OCI-LY7 (cell line): ENCODE measurements around the gene FAM227B. TPM values are rescaled to one million over a fixed set of nuclear protein-coding genes. Genes with fewer than 3 reads are reported as not detected.

Source experiments
- BruUV-seq: library from RNA; stranded (reverse); fragments of 400-500 nt; replicated peaks from 2 replicates; lab custom pipeline; 2021; lab: Mats Ljungman, UMichigan
- CTCF ChIA-PET: fragments of 300-600 bp; sonication (Branson Sonifier 250); formaldehyde crosslinking; loops from one replicate; lab custom pipeline; 2022; ENCODE audit warnings: antibody characterized with exemption; ENCODE audit not compliant: unreplicated experiment; lab: Charles Lee
- POLR2A ChIA-PET: fragments of 300-600 bp; sonication (Branson Sonifier 250); formaldehyde crosslinking; loops from one replicate; lab custom pipeline; 2022; ENCODE audit warnings: antibody characterized with exemption; lab: Charles Lee
- DNase-seq: peaks from one replicate; pipeline ENCODE4 v3.0.0-alpha.2; 2015; ENCODE audit warnings: low spot score
- H2AFZ ChIP-seq: fragments of 200-600 bp; sonication (generic), shearing (Covaris generic); 2 replicates; pipeline ENCODE4 v1.6.1; 2014; ENCODE audit warnings: mild to moderate bottlenecking, antibody characterized with exemption, low read length, moderate library complexity
- H3K27ac ChIP-seq: fragments of 200-600 bp; sonication (generic); 2 replicates; pipeline ENCODE4 v1.5.1; 2014; ENCODE audit warnings: mixed run types, low read depth, mild to moderate bottlenecking, moderate library complexity, low read length, inconsistent platforms; ENCODE audit not compliant: poor library complexity, severe bottlenecking
- H3K36me3 ChIP-seq: fragments of 200-600 bp; sonication (generic); 2 replicates; pipeline ENCODE4 v1.6.1; 2014; ENCODE audit warnings: mild to moderate bottlenecking, antibody characterized with exemption, low read length, moderate library complexity, mixed read lengths; ENCODE audit not compliant: insufficient read depth
- H3K4me1 ChIP-seq: fragments of 200-600 bp; sonication (generic); 2 replicates; pipeline ENCODE4 v1.5.1; 2014; ENCODE audit warnings: mild to moderate bottlenecking, low read length; ENCODE audit not compliant: insufficient read depth, poor library complexity, severe bottlenecking
- H3K4me2 ChIP-seq: fragments of 200-600 bp; sonication (generic); 2 replicates; pipeline ENCODE4 v1.6.1; 2014; ENCODE audit warnings: mild to moderate bottlenecking, low read length
- H3K4me3 ChIP-seq: fragments of 200-600 bp; sonication (generic); 2 replicates; pipeline ENCODE4 v1.5.1; 2014; ENCODE audit warnings: mild to moderate bottlenecking, low read depth, low read length; ENCODE audit not compliant: poor library complexity, severe bottlenecking
- H3K79me2 ChIP-seq: fragments of 200-600 bp; sonication (generic); 2 replicates; pipeline ENCODE4 v1.6.1; 2016; ENCODE audit warnings: low read depth, mild to moderate bottlenecking, low read length, moderate library complexity, mixed read lengths; ENCODE audit not compliant: insufficient read depth
- H3K9me2 ChIP-seq: fragments of 200-600 bp; sonication (generic); 2 replicates; pipeline ENCODE4 v1.6.1; 2016; ENCODE audit warnings: mild to moderate bottlenecking, low read length, mixed read lengths; ENCODE audit not compliant: insufficient read depth
- H3K9me3 ChIP-seq: fragments of 200-600 bp; sonication (generic); 2 replicates; pipeline ENCODE4 v1.6.1; 2014; ENCODE audit warnings: mild to moderate bottlenecking, mixed run types, low read length, mixed read lengths
- H4K20me1 ChIP-seq: fragments of 200-600 bp; sonication (generic); 2 replicates; pipeline ENCODE4 v1.6.1; 2014; ENCODE audit warnings: mild to moderate bottlenecking, antibody characterized with exemption, low read length, moderate library complexity, mixed read lengths; ENCODE audit not compliant: insufficient read depth
- EZH2phosphoT487 ChIP-seq: fragments of 200-600 bp; sonication (generic); IDR thresholded peaks from 2 replicates; pipeline ENCODE4 v1.6.1; 2018; ENCODE audit warnings: low read depth, borderline replicate concordance, mild to moderate bottlenecking, mixed run types, antibody characterized with exemption, low read length, moderate library complexity, mixed read lengths
- intact Hi-C: fragments of 100-400 bp; cut with micrococcal nuclease; formaldehyde crosslinking; loops from one replicate; pipeline ENCODE4 v1.10.0; 2022; ENCODE audit not compliant: unreplicated experiment
- total RNA-seq, 2 experiments: library from RNA; depleted of rRNA in 1 of 2; stranded (reverse); fragments of >200 nt in 1 of 2; shearing (Covaris generic) in 1 of 2; gene quantifications; 2 replicates each; pipeline ENCODE4 v1.2.3, GENCODE V29; 2014 to 2022
- TF ChIP-seq, protein P1 (sequence below): fragments of 200-600 bp; sonication (generic); conservative IDR thresholded peaks from 2 replicates; pipeline ENCODE4 v1.5.1; 2014; ENCODE audit warnings: mild to moderate bottlenecking, antibody characterized with exemption, low read length, moderate library complexity, mixed read lengths

FAM227B gene
- total RNA-seq, 2 experiments from 2014 or later = 2.9 to 6.2 TPM

DNA sequence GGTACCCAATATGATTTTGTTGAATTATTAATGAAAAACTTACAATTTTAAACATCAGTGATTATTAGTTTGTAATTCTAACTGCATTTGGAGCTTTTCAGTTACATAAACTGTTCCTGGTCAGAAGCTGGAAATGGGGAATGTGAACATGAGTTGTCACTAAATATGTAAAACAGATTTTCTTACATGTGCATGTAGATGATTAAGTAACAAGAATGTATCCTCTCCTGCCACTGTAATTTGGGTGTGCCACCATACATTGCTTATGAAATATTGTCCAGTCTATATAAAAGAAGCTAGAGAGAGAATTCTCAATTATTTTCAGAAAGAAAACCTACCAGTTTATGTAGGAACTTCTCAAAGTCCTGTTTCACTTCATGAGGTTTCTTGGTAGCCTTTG lies 289.2 kb downstream of the FAM227B start:
- CTCF ChIA-PET = no interaction called here
- no peaks in the 10 kb centered on the region for H3K36me3 ChIP-seq

DNA sequence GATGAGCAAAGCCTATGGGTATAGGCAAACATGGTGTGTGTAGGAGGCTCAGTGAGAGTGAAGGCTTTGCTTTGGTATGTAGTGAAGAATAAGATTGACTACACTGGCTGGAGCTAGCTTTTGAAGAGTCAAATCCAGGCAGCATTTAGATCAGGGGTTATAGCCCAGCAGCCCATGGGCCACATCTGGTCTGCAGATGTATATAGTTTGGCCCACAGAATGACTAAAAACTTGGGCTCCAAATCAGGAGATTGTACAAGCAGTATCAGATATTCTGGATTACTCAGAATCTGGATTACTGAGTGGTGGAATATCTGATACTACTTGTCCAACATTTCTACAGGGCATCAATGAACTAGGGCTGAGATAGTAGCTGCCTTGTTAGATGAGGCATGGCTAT lies 290.5 kb downstream of the FAM227B start:
- H3K79me2 ChIP-seq = no peaks in the 10 kb centered on the region
- H2AFZ ChIP-seq = no peak overlapping the region
- no peak for DNase-seq
- CTCF ChIA-PET = no interaction called here
- intact Hi-C loops = no loop called here
- BruUV-seq = no TSS peak
- no peak overlapping the region for H3K27ac ChIP-seq
- no peak overlapping the region for H3K4me2 ChIP-seq
- H3K9me3 ChIP-seq = no peaks in the 10 kb centered on the region
- H3K4me1 ChIP-seq = no peaks in the 10 kb centered on the region
- TF ChIP-seq EZH2phosphoT487 = no peak
- TF ChIP-seq, protein P1, sequence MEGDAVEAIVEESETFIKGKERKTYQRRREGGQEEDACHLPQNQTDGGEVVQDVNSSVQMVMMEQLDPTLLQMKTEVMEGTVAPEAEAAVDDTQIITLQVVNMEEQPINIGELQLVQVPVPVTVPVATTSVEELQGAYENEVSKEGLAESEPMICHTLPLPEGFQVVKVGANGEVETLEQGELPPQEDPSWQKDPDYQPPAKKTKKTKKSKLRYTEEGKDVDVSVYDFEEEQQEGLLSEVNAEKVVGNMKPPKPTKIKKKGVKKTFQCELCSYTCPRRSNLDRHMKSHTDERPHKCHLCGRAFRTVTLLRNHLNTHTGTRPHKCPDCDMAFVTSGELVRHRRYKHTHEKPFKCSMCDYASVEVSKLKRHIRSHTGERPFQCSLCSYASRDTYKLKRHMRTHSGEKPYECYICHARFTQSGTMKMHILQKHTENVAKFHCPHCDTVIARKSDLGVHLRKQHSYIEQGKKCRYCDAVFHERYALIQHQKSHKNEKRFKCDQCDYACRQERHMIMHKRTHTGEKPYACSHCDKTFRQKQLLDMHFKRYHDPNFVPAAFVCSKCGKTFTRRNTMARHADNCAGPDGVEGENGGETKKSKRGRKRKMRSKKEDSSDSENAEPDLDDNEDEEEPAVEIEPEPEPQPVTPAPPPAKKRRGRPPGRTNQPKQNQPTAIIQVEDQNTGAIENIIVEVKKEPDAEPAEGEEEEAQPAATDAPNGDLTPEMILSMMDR = no peak
- POLR2A ChIA-PET = no interaction called here
- H3K4me3 ChIP-seq = no peak overlapping the region
- H3K9me2 ChIP-seq = no peaks in the 10 kb centered on the region
- H4K20me1 ChIP-seq = no peaks in the 10 kb centered on the region
- H3K36me3 ChIP-seq = no peaks in the 10 kb centered on the region

More for the DNA sequence above, 289.2 kb downstream of the FAM227B start:
- H3K79me2 ChIP-seq = no peaks in the 10 kb centered on the region
- POLR2A ChIA-PET = interaction anchor here (0.6 kb wide), 1 partner anchor 1717 kb away, joined by 4 read pairs; no protein-coding TSS in a partner anchor
- no peaks in the 10 kb centered on the region for H3K9me2 ChIP-seq
- BruUV-seq = no TSS peak
- no peak overlapping the region for H3K4me3 ChIP-seq
- intact Hi-C loops = no loop called here
- H4K20me1 ChIP-seq = no peaks in the 10 kb centered on the region
- H3K4me1 ChIP-seq = no peaks in the 10 kb centered on the region
- TF ChIP-seq, protein P1 = no peak
- no peak for TF ChIP-seq EZH2phosphoT487
- H3K9me3 ChIP-seq = no peaks in the 10 kb centered on the region
- no peak overlapping the region for H3K27ac ChIP-seq
- no peak for DNase-seq
- no peak overlapping the region for H2AFZ ChIP-seq
- no peak overlapping the region for H3K4me2 ChIP-seq

DNA sequence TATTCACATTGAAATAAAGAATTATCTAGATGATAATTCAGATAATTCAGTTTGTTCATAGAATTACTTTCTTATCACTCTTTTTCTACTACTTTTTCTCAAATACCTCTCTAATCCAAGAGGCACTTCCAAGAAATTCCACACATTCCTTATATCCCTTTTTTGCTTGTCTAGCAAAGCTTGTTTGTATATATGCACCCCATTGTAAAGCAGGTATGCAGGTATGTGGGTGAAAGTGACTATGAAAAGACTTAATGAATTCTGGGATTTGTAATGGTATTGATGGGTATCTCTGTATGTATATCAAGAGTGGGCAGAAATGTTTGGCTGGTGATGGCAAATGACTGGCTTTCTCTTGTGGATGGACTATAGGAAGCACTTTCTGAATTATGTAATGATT lies 291.7 kb downstream of the FAM227B start:
- no peaks in the 10 kb centered on the region for H4K20me1 ChIP-seq
- no peaks in the 10 kb centered on the region for H3K79me2 ChIP-seq
- no peak for DNase-seq
- H3K9me3 ChIP-seq = no peaks in the 10 kb centered on the region
- intact Hi-C loops = no loop called here
- BruUV-seq = no TSS peak
- no peak overlapping the region for H3K27ac ChIP-seq
- H3K4me2 ChIP-seq = no peak overlapping the region
- no peak overlapping the region for H3K4me3 ChIP-seq
- ChIA-PET POLR2A (no interaction called here), CTCF (no interaction called here)
- TF ChIP-seq, protein P1 = no peak
- no peak for TF ChIP-seq EZH2phosphoT487
- no peaks in the 10 kb centered on the region for H3K9me2 ChIP-seq
- H3K4me1 ChIP-seq = no peaks in the 10 kb centered on the region
- H2AFZ ChIP-seq = no peak overlapping the region
- H3K36me3 ChIP-seq = no peaks in the 10 kb centered on the region
